MCF 10A (cell line): ENCODE results near the gene ESAM. TPM values are rescaled to one million over a fixed set of nuclear protein-coding genes. Genes with fewer than 3 reads are reported as not detected.

Experiments used
- BruUV-seq: library from RNA; stranded (reverse); fragments of 400-500 nt; replicated peaks from 2 replicates; lab custom pipeline; 2021; lab: Mats Ljungman, UMichigan
- CTCF ChIA-PET: fragments of 300-600 bp; sonication (Branson Sonifier 250); formaldehyde crosslinking; extraction: SDS; loops from one replicate; lab custom pipeline; 2021; ENCODE audit warnings: antibody characterized with exemption, inconsistent platforms; lab: Yijun Ruan, JAX
- POLR2A ChIA-PET: fragments of 300-600, 350-650 bp; sonication (Branson Sonifier 250); formaldehyde crosslinking; extraction: SDS; loops from one replicate; lab custom pipeline; 2020; ENCODE audit warnings: antibody characterized with exemption, inconsistent platforms; lab: Yijun Ruan, JAX
- DNase-seq: peaks from one replicate; pipeline ENCODE4 v3.0.0-alpha.2; 2018; ENCODE audit not compliant: unreplicated experiment
- H3K27ac Mint-ChIP-seq: one replicate; pipeline ENCODE4 v1.8.0; 2022; ENCODE audit warnings: mild to moderate bottlenecking, low read depth, mixed read lengths; ENCODE audit not compliant: unreplicated experiment
- H3K27me3 Mint-ChIP-seq: one replicate; pipeline ENCODE4 v1.8.0; 2022; ENCODE audit warnings: mixed read lengths; ENCODE audit not compliant: insufficient read depth, unreplicated experiment
- H3K36me3 Mint-ChIP-seq: one replicate; pipeline ENCODE4 v1.8.0; 2022; ENCODE audit warnings: mild to moderate bottlenecking, moderate library complexity, mixed read lengths; ENCODE audit not compliant: insufficient read depth, unreplicated experiment
- H3K4me1 Mint-ChIP-seq: one replicate; pipeline ENCODE4 v1.8.0; 2022; ENCODE audit warnings: mixed read lengths; ENCODE audit not compliant: insufficient read depth, unreplicated experiment
- H3K4me3 Mint-ChIP-seq: one replicate; pipeline ENCODE4 v1.8.0; 2022; ENCODE audit warnings: mild to moderate bottlenecking, moderate library complexity, mixed read lengths; ENCODE audit not compliant: unreplicated experiment
- H3K9me3 Mint-ChIP-seq: one replicate; pipeline ENCODE4 v1.8.0; 2022; ENCODE audit warnings: mixed read lengths; ENCODE audit not compliant: unreplicated experiment
- CTCF ChIP-seq: fragments of 200-600 bp; IDR thresholded peaks from one replicate; pipeline ENCODE4 v1.8.0; 2022; ENCODE audit warnings: antibody characterized with exemption, mild to moderate bottlenecking; ENCODE audit not compliant: unreplicated experiment
- intact Hi-C: fragments of 100-400 bp; cut with micrococcal nuclease; formaldehyde crosslinking; loops from 2 replicates; pipeline ENCODE4 v1.14.1; 2022
- total RNA-seq: library from RNA; stranded (reverse); gene quantifications from 2 replicates; pipeline ENCODE4 v1.2.3, GENCODE V29; 2022

Gene ESAM
- total RNA-seq, 1 experiment from 2014 or later: 0.19 TPM

- intact Hi-C loops: loop anchor here (5.0 to 10.0 kb wide), 2 partner anchors 46 to 76 kb away; partner anchors contain the start of genes SIAE and SPA17
Measured at GRCh38 chr11:124748481-124749343, 13.4 kb downstream of the ESAM start.

GRCh38 chr11:124748100-124748418 is 14.0 kb downstream of the ESAM start:
- H3K27me3 Mint-ChIP-seq: no peaks in the 10 kb centered on the region
- no peaks in the 10 kb centered on the region for H3K9me3 Mint-ChIP-seq
- no peak for TF ChIP-seq CTCF
- H3K4me3 Mint-ChIP-seq: no peak overlapping the region
- DNase-seq: no peak
- no peaks in the 10 kb centered on the region for H3K36me3 Mint-ChIP-seq
- no TSS peak for BruUV-seq
- intact Hi-C loops: loop anchor here (5.0 to 10.0 kb wide), 2 partner anchors 47 to 76 kb away; partner anchors contain the start of genes SIAE and SPA17
- peaks cover 6% of the 10 kb centered on the region for H3K4me1 Mint-ChIP-seq
- no peak overlapping the region for H3K27ac Mint-ChIP-seq
- CTCF ChIA-PET: interaction anchor here (0.5 to 6.6 kb wide), 6 partner anchors 8 to 90 kb away, joined by 3 to 72 read pairs (median 8); partner anchors contain the start of gene ESAM
- POLR2A ChIA-PET: no interaction called here

More at GRCh38 chr11:124748481-124749343, 13.4 kb downstream of the ESAM start:
- no peaks in the 10 kb centered on the region for H3K9me3 Mint-ChIP-seq
- CTCF ChIA-PET: interaction anchor here (0.5 to 6.6 kb wide), 8 partner anchors 9 to 930 kb away, joined by 3 to 72 read pairs (median 4); partner anchors contain the start of genes ESAM and SPA17
- H3K36me3 Mint-ChIP-seq: no peaks in the 10 kb centered on the region
- peaks cover 6% of the 10 kb centered on the region for H3K4me1 Mint-ChIP-seq
- H3K27ac Mint-ChIP-seq: no peak overlapping the region
- TF ChIP-seq CTCF: no peak
- no peak overlapping the region for H3K4me3 Mint-ChIP-seq
- POLR2A ChIA-PET: interaction anchor here (0.6 kb wide), 1 partner anchor 597 kb away, joined by 3 read pairs; no protein-coding TSS in a partner anchor
- no peaks in the 10 kb centered on the region for H3K27me3 Mint-ChIP-seq
- DNase-seq: no peak
- no TSS peak for BruUV-seq

- H3K4me1 Mint-ChIP-seq: peaks cover 6% of the 10 kb centered on the region
- no peak for TF ChIP-seq CTCF
- no peaks in the 10 kb centered on the region for H3K9me3 Mint-ChIP-seq
- no peaks in the 10 kb centered on the region for H3K27me3 Mint-ChIP-seq
- no peaks in the 10 kb centered on the region for H3K36me3 Mint-ChIP-seq
- POLR2A ChIA-PET: interaction anchor here (0.7 to 1.3 kb wide), 3 partner anchors 51 to 77 kb away, joined by 4 to 6 read pairs (median 4); partner anchors contain the start of genes SIAE and SPA17
- no peak overlapping the region for H3K27ac Mint-ChIP-seq
- DNase-seq: no peak
- intact Hi-C loops: loop anchor here (5.0 to 10.0 kb wide), 2 partner anchors 47 to 75 kb away; partner anchors contain the start of genes SIAE and SPA17
- CTCF ChIA-PET: interaction anchor here (0.8 to 6.6 kb wide), 10 partner anchors 9 to 91 kb away, joined by 3 to 72 read pairs (median 6); partner anchors contain the start of genes ESAM, SIAE and SPA17
- no TSS peak for BruUV-seq
- H3K4me3 Mint-ChIP-seq: peak overlapping the region; percentile 83
Measured at GRCh38 chr11:124747406-124748099, 14.5 kb downstream of the ESAM start.
